GDM1 (cell line): ENCODE measurements around the gene ISCA2.
"Not testable (repeated sequence)": the region's sequence is repeated elsewhere in the genome, so short reads cannot be mapped to it uniquely, and the experiment has no call there.

Experiments
- DNase-seq: peaks from one replicate; lab custom pipeline; 2025; lab: John Stamatoyannopoulos, UW

Gene ISCA2

DNA sequence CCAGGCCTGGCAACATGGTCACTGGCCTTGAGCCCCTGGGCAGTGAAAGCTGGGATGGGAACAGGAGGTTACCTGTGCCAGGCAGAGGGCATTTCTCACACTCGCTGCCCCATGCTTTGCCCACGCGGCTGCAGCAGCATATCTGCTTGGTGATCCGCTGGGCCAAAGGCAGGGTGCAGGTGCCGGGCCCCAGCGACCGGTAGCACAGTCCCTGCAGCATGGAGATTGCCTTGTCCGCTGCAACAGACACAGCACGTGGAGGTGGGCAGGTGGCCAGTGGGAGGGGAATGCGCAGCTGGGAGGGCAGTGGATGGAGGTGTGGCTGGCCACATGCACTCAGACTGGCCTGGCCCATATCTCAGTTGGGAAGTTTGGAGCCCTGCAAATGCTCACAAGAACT lies 35.3 kb downstream of the ISCA2 start:
- no peak for DNase-seq

- no peak for DNase-seq
Observed at GRCh38 chr14:74531006-74531405, 37.4 kb downstream of the ISCA2 start.

- no peak for DNase-seq
Observed at GRCh38 chr14:74531467-74531866, 37.9 kb downstream of the ISCA2 start.

DNA sequence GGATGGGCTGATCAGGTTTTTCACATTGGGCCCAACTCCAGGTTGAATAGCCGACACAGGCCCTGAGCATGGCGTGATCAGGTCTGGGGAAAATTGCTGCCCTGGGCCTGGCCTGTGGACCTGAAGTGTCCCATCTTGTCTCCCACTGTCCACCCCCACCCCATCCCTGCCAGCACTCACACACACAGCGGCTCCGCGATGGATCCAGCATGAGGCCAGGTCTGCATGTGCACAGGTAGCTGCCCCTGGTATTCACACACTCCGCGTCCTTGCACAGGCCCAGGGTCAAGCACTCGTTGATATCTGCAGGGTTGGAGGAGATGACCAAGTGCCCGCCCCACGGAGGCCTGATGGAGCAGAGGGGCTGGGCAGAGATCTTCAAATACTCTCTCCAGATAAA lies 38.7 kb downstream of the ISCA2 start:
- DNase-seq = no peak

- no peak for DNase-seq
Observed at GRCh38 chr14:74533576-74533975, 40.0 kb downstream of the ISCA2 start.

- no peak for DNase-seq
Observed at GRCh38 chr14:74535756-74536325, 42.3 kb downstream of the ISCA2 start.

- DNase-seq = not testable (repeated sequence)
Observed at GRCh38 chr14:74536336-74536735, 42.8 kb downstream of the ISCA2 start.

DNA sequence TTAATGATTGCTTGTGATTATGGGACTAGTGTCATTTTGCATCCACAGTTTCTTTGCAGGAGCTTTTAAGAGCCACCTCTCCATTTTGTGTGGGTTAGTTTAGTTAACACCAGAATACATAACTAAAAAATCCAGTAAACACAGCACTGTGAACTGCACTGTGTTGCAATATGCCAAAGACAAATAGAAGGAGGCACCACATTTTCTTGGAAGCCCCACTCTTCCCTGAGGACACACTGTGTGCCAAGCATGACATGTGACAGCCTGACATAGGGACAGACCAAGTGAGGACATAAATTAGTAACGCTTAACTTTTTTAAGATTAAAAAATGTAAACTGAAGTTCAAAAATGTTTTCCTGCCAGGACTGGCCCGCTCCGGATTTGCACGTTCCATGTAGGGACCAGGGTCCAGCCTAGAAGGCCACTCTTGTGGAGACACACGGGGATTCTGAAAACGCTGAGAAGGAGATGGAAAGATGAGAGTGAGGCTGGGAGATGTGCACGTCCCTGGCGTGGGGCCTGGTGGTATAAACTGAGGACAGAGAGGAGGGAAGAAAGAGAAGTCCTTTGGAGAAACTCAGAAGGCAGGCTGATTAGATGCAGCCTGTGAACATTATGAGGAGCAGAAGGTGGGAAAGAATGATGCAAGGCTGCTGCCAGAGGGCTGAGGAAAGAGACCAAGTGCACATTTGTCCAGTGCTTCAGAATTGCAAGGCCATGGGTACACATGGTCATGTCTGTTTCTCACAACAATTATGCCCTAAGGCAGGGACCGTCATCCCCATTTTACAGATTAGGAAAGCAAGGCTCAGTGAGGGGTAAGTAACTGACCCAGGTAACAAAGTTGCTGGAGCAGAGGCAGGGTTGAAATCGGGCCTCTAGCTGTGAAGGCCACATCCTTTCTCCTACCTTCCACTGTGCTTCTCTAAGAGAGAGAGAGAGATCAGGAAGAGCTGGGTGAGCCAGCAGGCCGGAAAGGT lies 45.1 kb downstream of the ISCA2 start:
- DNase-seq = no peak

DNA sequence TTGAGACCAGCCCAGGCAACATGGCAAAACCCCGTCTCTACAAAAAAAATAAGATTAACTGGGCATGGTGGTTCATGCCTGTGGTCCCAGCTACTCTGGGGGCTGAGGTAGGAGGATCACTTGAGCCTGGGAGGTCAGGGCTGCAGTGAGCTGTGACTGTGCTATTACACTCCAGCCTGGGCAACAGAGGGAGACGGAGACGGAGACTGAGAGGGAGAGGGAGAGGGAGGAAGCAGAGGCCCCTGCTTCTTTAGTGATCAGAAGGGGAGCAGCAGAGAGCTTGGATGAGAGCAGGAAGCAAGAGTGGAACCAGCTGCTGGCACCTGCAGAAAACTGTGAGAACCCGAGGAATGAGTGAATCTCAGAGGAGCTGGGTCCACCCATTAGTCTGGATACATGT lies 45.9 kb downstream of the ISCA2 start:
- no peak for DNase-seq

DNA sequence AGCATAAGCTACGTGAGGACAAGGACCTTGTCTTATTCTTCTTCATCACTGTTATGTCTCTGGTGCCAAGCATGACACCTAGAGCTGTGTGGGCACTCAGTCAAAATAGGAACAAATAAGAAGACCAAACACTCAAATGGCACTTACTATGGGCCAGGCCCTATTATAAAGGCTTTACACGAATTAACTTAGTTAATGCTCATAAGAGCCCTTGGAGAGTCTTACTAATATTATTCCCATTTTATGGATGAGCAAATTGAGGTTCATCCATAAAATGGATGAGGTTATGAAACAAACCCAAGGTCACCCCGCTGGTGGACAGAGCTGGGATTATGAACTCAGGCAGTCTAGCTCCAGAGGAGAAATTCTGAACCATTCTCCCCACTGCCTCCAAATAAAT lies 47.7 kb downstream of the ISCA2 start:
- no peak for DNase-seq

DNA sequence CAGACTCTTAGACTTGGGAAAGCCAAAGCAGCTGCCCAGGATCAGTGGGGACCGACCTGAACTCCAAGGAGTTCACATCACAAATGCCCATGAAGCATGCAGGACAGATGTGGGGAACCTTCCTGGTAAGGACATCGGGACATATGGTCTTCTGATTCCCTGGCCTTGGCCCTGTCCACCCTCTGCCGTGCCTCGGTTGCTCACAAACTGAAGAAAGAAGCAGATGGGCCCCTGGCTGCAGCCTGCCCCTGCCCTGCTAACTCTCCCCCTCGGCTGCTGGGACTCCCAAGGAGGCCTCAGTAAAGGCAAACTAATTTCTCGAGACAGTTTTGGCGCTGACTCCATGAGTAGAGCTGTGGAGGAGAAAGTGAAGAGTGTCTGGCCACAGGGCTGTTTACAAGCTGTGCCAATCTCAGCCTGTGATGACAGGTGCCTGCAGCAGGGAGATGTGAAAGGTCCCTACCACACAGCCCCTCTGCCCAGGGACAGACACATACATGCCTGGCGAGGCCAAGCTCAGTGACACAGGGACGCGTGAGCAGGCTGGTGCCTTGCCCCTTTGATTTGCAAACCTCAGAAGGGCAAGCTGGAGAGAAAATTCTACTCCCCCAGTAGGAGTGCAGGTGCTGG lies 48.6 kb downstream of the ISCA2 start:
- DNase-seq = no peak

DNA sequence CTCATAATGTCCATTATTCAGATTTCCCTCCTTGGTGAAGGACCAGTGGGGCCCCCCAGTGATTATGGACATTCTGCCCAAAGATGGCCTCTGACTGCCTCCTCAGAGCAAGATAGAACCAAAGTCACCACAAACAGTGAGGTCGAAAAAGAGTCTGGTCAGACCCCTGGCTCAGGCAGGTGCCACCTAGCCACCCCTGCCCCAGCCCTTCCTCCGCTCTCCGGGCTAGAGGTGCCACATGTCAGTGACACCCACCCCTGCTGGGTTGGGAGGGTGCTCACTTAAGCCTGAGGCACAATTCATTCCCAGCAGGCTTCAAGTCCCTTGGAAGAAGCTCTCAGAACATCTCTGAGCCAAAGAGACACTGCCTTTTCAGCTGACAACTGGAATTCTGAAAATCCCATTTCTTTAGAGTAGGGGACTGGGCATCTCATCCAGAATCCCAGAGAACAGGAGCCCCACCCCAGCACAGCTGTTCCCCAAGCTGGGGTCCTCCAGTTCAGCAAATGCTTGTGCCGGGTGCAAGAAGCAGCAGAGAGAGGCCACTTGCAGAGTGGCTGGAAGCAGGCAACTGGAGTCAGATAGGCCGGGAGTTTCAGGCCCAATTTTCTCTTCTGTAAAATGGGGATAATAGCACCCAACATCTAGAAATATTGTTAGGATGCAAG lies 50.3 kb downstream of the ISCA2 start:
- DNase-seq = no peak

DNA sequence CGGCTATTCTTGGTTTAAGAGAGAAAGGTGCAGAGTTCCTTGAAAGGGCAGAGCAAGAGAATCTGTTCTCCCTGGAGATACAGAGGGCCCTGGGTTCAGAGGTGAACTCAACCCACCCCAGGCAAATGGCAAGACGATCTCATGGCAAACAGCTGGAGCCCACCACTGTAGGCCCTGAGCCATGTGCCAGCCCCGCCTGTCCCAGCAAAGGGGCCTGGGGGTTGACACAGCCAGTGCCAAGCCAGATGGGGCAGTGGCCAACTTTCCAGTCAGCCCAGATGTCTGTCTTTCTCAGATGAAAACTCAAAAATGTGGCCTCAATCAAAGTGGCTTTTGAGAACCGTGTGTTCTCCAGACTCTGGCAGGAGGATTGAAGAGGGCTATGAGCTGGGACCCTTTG lies 51.8 kb downstream of the ISCA2 start:
- no peak for DNase-seq

- no peak for DNase-seq
Observed at GRCh38 chr14:74546416-74546815, 52.9 kb downstream of the ISCA2 start.
